NT2/D1 (cell line): ENCODE data around the gene FOXP4.

Source experiments
- SUZ12 ChIP-seq: IDR thresholded peaks from 2 replicates; pipeline ENCODE4 v1.6.1; 2011; ENCODE audit not compliant: insufficient read length, insufficient read depth; ENCODE audit errors: extremely low read depth
- YY1 ChIP-seq: IDR thresholded peaks from 2 replicates; pipeline ENCODE4 v1.6.1; 2011; ENCODE audit not compliant: insufficient read length, insufficient read depth
- ZNF274 ChIP-seq: IDR thresholded peaks from 2 replicates; pipeline ENCODE4 v1.6.1; 2011; ENCODE audit warnings: mild to moderate bottlenecking, low read depth, low read length

- no peak for TF ChIP-seq ZNF274
- no peak for TF ChIP-seq YY1
- no peak for TF ChIP-seq SUZ12
These were observed 12.0 kb downstream of the FOXP4 start for GRCh38 chr6:41558033-41558807.
